Measurements from ENCODE around the gene AXL. TPM values are rescaled to one million over a fixed set of nuclear protein-coding genes. Genes with fewer than 3 reads are reported as not detected.

AXL gene
- total and polyA plus RNA-seq, 2 of the 13 experiments (the other 11 are each of a cell fraction or from before 2014, with no cell fraction given): 0.71 to 5.9 TPM

- TF ChIP-seq, protein P1, sequence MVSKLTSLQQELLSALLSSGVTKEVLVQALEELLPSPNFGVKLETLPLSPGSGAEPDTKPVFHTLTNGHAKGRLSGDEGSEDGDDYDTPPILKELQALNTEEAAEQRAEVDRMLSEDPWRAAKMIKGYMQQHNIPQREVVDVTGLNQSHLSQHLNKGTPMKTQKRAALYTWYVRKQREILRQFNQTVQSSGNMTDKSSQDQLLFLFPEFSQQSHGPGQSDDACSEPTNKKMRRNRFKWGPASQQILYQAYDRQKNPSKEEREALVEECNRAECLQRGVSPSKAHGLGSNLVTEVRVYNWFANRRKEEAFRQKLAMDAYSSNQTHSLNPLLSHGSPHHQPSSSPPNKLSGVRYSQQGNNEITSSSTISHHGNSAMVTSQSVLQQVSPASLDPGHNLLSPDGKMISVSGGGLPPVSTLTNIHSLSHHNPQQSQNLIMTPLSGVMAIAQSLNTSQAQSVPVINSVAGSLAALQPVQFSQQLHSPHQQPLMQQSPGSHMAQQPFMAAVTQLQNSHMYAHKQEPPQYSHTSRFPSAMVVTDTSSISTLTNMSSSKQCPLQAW (CRISPR knock-in tag; IDR thresholded peaks at IDR 0.05): 0 out of 2 replicates have a peak, but pooled peaks have one; percentile 4
- TF ChIP-seq ZNF75D (CRISPR knock-in tag; IDR thresholded peaks at IDR 0.05; ENCODE audit: borderline replicate concordance): no peak
- peak; percentile 19; the same call in 1 of the 2 replicates for TF ChIP-seq ARNT2 (CRISPR knock-in tag; IDR thresholded peaks at IDR 0.05; ENCODE audit: low read depth)
- TF ChIP-seq RBM22 (optimal IDR thresholded peaks at IDR 0.05; ENCODE audit: low read length): no peak
- TF ChIP-seq YEATS4 (CRISPR knock-in tag; IDR thresholded peaks at IDR 0.05; ENCODE audit: borderline replicate concordance): 0 out of 2 replicates have a peak, but pooled peaks have one; percentile 12
- TF ChIP-seq NCOA1 (CRISPR knock-in tag; IDR thresholded peaks at IDR 0.05): no peak
- TF ChIP-seq SMAD3 (CRISPR knock-in tag; IDR thresholded peaks at IDR 0.05): 0 out of 2 replicates have a peak, but pooled peaks have one; percentile 2
- no peak for TF ChIP-seq ZNF7 (CRISPR knock-in tag; IDR thresholded peaks at IDR 0.05)
- TF ChIP-seq POLR2A (IDR thresholded peaks at IDR 0.05; ENCODE audit: insufficient read depth in 1 of 2, low read depth in 2 of 2, low read length in 2 of 2): peak in 1 of 2 experiments; percentile 26; a peak in 1 of 4 replicates
- TF ChIP-seq ATF7-NPFF (CRISPR knock-in tag; IDR thresholded peaks at IDR 0.05; ENCODE audit: low read depth): no peak
- TF ChIP-seq ZNF768 (CRISPR knock-in tag; IDR thresholded peaks at IDR 0.05): no peak
- no peak for TF ChIP-seq RFX3 (CRISPR knock-in tag; IDR thresholded peaks at IDR 0.05)
- TF ChIP-seq EHMT2 (IDR thresholded peaks at IDR 0.05; ENCODE audit: borderline replicate concordance, low read depth, low read length): no peak
- TF ChIP-seq SUZ12 (IDR thresholded peaks at IDR 0.05; ENCODE audit: low read depth, low read length): no peak
- TF ChIP-seq ESRRA (CRISPR knock-in tag; IDR thresholded peaks at IDR 0.05; ENCODE audit: low read depth): no peak
- no peak for TF ChIP-seq ZNF17 (CRISPR knock-in tag; IDR thresholded peaks at IDR 0.05)
- TF ChIP-seq ZFP90 (CRISPR knock-in tag; IDR thresholded peaks at IDR 0.05; ENCODE audit: borderline replicate concordance): 0 out of 2 replicates have a peak, but pooled peaks have one; percentile 9
- TF ChIP-seq, protein P2, sequence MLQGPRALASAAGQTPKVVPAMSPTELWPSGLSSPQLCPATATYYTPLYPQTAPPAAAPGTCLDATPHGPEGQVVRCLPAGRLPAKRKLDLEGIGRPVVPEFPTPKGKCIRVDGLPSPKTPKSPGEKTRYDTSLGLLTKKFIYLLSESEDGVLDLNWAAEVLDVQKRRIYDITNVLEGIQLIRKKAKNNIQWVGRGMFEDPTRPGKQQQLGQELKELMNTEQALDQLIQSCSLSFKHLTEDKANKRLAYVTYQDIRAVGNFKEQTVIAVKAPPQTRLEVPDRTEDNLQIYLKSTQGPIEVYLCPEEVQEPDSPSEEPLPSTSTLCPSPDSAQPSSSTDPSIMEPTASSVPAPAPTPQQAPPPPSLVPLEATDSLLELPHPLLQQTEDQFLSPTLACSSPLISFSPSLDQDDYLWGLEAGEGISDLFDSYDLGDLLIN (CRISPR knock-in tag; IDR thresholded peaks at IDR 0.05; ENCODE audit: borderline replicate concordance): peak; percentile 37; the same call in 1 of the 2 replicates
- TF ChIP-seq, protein P3, sequence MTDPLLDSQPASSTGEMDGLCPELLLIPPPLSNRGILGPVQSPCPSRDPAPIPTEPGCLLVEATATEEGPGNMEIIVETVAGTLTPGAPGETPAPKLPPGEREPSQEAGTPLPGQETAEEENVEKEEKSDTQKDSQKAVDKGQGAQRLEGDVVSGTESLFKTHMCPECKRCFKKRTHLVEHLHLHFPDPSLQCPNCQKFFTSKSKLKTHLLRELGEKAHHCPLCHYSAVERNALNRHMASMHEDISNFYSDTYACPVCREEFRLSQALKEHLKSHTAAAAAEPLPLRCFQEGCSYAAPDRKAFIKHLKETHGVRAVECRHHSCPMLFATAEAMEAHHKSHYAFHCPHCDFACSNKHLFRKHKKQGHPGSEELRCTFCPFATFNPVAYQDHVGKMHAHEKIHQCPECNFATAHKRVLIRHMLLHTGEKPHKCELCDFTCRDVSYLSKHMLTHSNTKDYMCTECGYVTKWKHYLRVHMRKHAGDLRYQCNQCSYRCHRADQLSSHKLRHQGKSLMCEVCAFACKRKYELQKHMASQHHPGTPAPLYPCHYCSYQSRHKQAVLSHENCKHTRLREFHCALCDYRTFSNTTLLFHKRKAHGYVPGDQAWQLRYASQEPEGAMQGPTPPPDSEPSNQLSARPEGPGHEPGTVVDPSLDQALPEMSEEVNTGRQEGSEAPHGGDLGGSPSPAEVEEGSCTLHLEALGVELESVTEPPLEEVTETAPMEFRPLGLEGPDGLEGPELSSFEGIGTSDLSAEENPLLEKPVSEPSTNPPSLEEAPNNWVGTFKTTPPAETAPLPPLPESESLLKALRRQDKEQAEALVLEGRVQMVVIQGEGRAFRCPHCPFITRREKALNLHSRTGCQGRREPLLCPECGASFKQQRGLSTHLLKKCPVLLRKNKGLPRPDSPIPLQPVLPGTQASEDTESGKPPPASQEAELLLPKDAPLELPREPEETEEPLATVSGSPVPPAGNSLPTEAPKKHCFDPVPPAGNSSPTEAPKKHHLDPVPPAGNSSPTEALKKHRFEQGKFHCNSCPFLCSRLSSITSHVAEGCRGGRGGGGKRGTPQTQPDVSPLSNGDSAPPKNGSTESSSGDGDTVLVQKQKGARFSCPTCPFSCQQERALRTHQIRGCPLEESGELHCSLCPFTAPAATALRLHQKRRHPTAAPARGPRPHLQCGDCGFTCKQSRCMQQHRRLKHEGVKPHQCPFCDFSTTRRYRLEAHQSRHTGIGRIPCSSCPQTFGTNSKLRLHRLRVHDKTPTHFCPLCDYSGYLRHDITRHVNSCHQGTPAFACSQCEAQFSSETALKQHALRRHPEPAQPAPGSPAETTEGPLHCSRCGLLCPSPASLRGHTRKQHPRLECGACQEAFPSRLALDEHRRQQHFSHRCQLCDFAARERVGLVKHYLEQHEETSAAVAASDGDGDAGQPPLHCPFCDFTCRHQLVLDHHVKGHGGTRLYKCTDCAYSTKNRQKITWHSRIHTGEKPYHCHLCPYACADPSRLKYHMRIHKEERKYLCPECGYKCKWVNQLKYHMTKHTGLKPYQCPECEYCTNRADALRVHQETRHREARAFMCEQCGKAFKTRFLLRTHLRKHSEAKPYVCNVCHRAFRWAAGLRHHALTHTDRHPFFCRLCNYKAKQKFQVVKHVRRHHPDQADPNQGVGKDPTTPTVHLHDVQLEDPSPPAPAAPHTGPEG (CRISPR knock-in tag; IDR thresholded peaks at IDR 0.05): no peak; the same call in 1 of the 2 replicates
- no peak for TF ChIP-seq KMT2B (CRISPR knock-in tag; IDR thresholded peaks at IDR 0.05)
- no peak for TF ChIP-seq DPF2 (CRISPR knock-in tag; IDR thresholded peaks at IDR 0.05; ENCODE audit: borderline replicate concordance, low read depth)
Measured at GRCh38 chr19:41309180-41310032, 90.4 kb downstream of the AXL start (continued).

All from HepG2 (cell line).